Measurements from ENCODE around the gene ARHGEF4.

ARHGEF4 gene

GRCh38 chr2:130851624-130852382 lies 15.1 kb downstream of the ARHGEF4 start:
- no peak for DNase-seq (ENCODE audit: low spot score)

DNA sequence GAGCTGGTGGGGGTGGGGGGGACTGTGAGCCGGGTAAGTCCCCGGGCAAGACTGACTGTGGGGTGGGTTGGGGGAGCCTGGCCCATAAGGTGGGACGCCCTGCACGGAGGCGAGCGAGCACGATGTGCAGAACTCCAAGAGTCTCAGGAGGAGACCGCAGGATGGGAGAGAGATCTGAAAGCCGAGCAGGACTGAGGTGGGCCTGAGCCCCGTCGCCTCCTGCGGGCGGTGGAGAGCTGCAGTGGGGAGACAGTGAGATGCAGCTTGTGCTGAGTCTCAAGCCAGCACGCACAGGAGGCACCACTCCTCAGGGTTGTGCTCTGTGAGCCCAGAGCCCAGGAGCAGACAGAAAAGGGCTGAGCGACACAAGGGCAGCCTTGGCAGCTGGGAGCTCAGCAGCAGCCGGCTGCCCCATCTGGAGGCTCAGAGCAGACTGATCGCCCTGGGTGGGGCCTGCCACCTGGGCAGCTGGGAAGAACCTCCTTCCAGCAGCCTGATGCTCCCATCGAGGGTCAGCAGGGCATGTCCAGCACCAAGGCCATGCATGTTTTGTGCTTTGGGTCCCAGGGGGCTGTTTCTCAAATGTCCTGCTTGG lies 15.9 kb downstream of the ARHGEF4 start:
- DNase-seq (ENCODE audit: low spot score) = no peak

GRCh38 chr2:130853391-130853790 lies 16.7 kb downstream of the ARHGEF4 start:
- DNase-seq (ENCODE audit: low spot score) = no peak

- DNase-seq (ENCODE audit: low spot score) = no peak
These were observed 17.6 kb downstream of the ARHGEF4 start for GRCh38 chr2:130854301-130854700.

DNA sequence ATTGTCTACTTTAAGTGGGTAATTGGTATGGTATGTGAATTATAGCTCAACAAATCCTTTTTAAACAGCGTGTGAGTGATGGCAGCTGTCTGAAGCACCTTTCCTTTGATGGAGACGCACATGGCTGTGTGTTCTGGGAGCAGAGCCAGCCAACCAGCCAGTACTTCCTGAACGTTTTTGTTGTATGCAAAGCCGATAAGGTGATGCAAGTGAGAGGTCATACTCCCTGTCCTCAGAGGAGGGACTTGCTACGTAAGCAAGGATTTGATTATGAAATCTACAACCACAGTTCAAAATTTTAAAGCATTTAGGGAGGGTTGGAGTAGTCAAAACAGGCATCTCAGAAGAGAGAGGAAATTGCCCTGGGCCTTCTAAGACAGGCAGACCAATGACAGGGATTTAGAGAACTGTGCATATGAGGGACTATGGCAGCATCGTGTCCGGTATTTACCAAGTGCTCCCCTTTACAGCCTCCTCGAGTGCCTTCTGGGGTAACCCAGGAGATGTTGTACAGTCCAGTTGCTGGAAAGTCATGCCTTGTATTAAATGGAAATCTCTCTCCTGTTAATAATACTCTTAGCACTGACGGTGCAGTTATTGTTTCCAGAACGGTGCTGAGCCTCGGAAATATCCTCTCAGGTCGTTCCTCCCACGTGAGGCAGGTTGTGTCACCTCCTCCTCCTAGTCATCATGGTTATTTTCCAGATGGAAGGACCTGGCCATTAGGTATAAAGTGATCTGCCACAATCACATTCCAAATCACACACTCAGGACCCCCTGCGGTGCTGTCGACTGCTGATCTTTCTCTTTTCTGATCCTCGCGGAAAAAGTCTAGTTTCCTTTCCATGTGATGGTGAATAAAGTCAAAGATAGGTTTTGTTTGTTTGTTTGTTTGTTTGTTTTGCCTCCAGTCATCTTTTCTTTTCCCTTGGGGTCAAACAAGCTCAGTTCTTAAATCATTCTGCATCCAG lies 28.4 kb downstream of the ARHGEF4 start:
- peak; percentile 15 for DNase-seq (ENCODE audit: low spot score)

- no peak for DNase-seq (ENCODE audit: low spot score)
These were observed 32.9 kb downstream of the ARHGEF4 start for GRCh38 chr2:130869441-130870160.

- no peak for DNase-seq (ENCODE audit: low spot score)
These were observed 33.4 kb downstream of the ARHGEF4 start for GRCh38 chr2:130870161-130870485.

GRCh38 chr2:130870779-130871178 lies 34.1 kb downstream of the ARHGEF4 start:
- DNase-seq (ENCODE audit: low spot score) = no peak

DNA sequence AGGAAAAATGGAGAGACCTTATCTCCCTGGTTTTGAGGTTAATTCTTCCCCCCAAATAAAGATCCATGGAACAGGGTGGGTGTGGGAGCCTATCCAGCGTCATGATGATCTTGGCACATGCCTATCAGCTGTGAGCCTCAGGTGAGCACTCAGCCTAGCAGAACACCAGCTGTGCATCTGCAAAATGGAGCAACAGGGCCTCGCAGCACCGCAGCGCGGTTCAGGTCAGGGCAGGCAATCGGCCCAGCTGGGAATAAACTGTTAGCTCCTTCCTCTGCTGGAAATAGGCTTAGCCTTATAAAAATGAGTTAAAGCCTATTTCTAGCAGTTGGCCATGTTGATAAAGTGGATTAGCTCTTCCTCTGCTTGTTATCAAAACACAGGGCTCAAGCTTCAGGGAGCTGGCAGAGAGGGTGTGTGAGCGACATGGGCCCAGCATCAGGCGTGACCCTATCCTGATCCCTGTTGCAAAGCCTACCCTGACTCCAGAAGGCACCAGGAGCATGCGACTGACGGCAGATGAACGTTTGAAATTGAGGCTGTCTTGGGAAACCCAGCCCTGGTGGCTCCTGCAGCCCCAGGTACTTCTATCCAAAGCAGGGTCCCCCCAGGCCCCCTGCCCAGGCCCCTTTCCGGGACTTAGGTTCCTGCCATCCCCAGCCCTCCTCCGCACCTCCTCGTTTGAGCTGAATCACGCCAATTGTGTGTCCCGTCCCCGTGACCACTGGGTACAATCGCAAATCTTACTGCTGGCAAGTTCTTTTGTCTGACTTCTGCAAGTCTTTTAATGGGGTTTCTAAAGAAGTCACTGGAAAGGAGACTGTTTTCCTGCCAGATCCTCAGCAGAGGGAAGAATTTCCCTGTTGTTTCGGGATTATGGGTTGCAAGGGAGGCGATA lies 35.4 kb downstream of the ARHGEF4 start:
- DNase-seq (ENCODE audit: low spot score) = no peak

DNA sequence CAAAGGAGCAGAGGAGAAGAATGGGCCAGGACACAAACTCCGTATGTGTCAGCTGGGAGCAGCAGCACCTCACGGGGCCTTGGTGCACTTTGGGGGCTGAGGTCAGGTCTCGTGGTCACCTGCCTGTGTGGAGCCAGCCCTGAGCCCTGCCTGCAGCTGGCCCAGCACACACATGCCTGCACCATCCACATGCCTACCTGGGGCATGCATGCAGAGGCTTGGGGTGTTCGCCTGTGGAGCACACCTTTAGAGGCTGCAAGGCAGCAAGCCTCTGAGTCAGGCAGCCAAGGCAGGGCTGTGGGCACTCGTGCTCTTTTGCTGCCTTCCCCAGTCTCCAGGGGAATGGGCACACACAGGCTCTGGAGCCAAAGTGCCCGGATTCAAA lies 36.0 kb downstream of the ARHGEF4 start:
- no peak for DNase-seq (ENCODE audit: low spot score)

- peak; percentile 67 for DNase-seq (ENCODE audit: low spot score)
These were observed 37.1 kb downstream of the ARHGEF4 start for GRCh38 chr2:130873700-130874346.

DNA sequence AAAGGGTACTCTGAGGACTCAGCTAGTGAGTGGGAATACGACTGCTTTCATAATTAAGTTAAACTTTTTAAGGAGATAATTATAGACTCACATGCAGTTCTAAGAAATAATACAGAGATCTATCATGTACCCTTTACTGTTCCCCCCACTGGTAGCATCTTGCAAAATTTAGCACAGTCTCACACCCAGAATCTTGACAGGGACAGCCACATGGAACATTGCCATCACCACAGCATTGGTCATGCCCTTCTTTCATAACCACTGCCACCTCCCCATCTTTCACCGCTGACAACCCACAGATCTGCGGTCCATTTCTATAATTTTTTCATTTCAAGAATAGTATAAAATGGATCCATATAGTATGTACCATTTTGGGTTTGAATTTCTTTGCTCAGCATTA lies 37.8 kb downstream of the ARHGEF4 start:
- no peak for DNase-seq (ENCODE audit: low spot score)

DNA sequence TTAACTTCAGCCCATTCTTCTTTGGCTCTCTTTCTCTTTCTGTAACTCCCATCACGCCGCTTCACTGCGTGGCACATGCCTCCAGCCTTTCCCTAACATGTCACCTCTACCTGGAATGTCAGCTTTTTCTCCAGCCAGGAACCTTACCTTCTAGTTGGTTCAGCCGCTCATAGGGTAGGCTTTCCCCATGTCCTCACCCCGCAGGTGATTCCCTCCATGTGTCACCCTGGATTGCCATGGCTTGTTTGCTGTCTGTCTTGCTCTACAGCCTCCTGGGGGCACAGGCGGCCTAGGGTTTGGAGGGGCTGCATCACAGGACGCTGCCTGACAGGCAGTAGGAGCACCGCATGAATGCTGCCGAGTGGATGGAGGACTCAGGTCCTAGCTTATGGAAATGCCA lies 39.2 kb downstream of the ARHGEF4 start:
- DNase-seq (ENCODE audit: low spot score) = no peak

DNA sequence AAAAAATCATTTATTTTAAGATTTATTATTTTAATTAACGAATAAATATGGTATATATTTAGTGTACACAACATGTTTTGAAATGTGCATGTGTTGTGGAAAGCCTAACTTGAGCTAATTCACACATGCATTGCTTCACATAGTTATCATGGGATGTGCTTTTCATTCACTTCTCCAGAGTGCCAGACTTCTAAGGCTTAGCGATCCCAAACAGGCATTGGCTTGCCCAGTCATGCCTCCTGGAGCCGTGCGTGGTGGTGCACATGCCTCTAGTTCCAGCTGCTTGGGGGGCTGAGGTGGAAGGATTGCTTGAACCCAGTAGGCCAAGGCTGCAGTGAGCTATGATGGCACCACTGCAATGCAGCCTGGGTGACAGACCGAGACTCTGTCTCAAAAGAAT lies 40.5 kb downstream of the ARHGEF4 start:
- DNase-seq (ENCODE audit: low spot score) = no peak

- DNase-seq (ENCODE audit: low spot score) = no peak
These were observed 41.6 kb downstream of the ARHGEF4 start for GRCh38 chr2:130878316-130878715.

- DNase-seq (ENCODE audit: low spot score) = no peak
These were observed 42.2 kb downstream of the ARHGEF4 start for GRCh38 chr2:130878933-130879332.

DNA sequence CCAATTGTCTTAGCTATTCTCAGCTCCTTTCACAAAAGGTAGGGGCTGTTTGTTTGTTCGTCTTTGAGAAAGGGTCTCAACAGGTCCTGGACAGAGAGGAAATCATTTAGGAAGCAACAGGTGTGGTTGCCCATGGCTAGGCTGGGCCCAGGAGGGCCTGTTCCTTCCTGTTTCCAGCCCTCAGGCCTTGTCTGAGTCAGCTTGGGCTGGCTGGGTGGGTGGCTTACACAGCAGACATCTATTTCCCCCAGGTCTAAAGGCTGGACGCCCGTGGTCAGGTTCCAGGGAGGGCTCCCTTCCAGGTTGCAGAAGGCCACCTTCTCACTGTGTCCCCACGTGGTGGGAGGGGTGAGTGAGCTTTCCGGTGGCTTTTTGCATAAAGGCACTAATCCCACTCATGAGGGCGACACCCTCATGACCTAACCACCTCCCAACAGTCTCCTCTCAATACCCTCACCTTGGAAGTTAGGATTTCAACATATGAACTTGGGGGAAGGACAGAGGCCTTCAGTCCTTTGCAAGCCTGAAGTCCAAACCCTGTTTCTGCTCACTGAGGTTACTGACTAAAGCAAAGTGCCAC lies 45.5 kb downstream of the ARHGEF4 start:
- DNase-seq (ENCODE audit: low spot score) = no peak

DNA sequence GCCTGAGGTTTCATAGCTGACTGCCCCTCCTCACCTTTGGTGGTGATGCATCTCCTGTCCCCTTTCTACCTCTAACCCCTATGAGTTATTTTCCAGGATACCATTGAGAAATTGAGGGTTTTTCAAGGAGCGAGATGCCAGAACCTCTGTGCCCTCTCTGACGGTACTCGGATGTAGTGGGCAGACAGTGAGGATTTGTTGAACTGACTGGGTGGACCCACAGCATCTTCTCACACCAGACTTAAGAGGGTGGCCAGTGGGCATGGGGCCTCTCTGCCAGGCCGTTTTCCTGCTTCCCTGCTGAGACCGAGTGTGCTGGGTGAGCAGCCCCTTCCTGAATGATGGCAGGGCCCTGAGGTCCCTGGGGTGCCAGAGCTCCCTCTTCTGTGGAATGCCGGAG lies 46.3 kb downstream of the ARHGEF4 start:
- DNase-seq (ENCODE audit: low spot score) = no peak

- no peak for DNase-seq (ENCODE audit: low spot score)
These were observed 46.8 kb downstream of the ARHGEF4 start for GRCh38 chr2:130883496-130883895.

GRCh38 chr2:130884013-130884412 lies 47.3 kb downstream of the ARHGEF4 start:
- no peak for DNase-seq (ENCODE audit: low spot score)
